Endometrial microvascular endothelial cells (primary cell): ENCODE results near the gene SGSM1. TPM values are rescaled to one million over a fixed set of nuclear protein-coding genes. Genes with fewer than 3 reads are reported as not detected.
"Not testable (repeated sequence)": the region's sequence is repeated elsewhere in the genome, so short reads cannot be mapped to it uniquely, and the experiment has no call there.

Experiments used
- in situ Hi-C: cut with HindIII; loops from 2 replicates; pipeline ENCODE4 v1.10.0; 2017; ENCODE audit warnings: low sequenced_read_pairs, low pct_unique_long_range_greater_than_20kb; ENCODE audit errors: inconsistent ontology term
- total RNA-seq: library from RNA; depleted of rRNA; stranded (reverse); fragments of >200 nt; gene quantifications from one replicate; pipeline ENCODE4 v1.2.3, GENCODE V29; 2015; ENCODE audit errors: inconsistent ontology term

SGSM1 gene
- total RNA-seq, 1 donor from 2014 or later, result not detected

DNA sequence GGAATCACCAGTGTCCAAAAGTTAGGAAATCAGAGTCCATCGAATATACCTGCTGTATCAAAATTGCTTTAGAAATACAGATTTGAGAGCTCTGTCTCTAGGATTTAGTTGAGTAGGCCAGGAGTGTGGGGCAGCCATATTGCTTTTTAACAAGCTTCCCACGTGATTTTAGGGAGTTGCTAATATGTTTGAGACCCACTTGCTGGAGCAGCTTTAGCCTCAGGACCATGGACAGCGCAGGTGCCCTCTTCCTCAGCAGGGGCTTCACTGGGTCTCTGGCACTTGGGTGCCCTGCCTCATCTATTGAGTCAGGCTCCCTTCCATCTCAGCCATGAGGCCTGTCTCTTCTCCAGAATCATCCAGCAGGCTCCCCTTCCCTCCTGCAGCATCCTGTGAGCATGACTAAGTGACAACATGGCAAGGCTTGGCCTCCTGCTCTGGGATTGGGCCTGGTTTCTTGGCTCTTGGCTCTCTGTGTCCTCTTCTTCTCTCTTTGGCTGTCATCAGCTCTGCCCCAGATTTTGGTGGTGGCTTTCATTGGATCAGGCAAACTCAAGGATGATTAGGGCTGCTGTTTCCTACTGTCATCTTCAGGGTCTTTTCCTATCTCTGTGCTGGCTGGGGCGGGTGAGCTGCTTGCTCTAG lies 70.0 kb downstream of the SGSM1 start:
- in situ Hi-C loops, result no loop called here

DNA sequence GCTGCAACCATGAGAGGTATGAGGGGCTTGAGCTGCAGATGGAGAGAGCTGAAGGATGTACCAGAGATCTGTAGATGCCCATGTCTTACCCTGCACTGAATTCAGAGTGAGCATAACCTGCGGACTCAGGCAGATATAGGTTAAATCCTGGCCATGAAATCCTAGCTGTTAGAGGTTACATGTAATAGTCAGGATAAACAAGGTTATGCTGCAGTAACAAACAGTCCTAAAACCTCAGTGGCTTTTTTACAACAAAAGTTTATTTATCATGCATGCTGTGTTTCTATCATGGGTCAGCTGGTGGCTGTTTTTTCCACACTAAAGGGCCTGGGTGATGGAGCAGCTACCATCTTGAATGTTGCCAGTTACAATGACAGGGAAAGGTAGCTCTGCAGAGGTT lies 70.7 kb downstream of the SGSM1 start:
- in situ Hi-C loops, result no loop called here

GRCh38 chr22:24878969-24879368 lies 73.0 kb downstream of the SGSM1 start:
- in situ Hi-C loops, result no loop called here

- in situ Hi-C loops, result no loop called here
Measured at GRCh38 chr22:24883432-24883831, 77.4 kb downstream of the SGSM1 start.

- in situ Hi-C loops, result no loop called here
Measured at GRCh38 chr22:24887260-24887659, 81.2 kb downstream of the SGSM1 start.

DNA sequence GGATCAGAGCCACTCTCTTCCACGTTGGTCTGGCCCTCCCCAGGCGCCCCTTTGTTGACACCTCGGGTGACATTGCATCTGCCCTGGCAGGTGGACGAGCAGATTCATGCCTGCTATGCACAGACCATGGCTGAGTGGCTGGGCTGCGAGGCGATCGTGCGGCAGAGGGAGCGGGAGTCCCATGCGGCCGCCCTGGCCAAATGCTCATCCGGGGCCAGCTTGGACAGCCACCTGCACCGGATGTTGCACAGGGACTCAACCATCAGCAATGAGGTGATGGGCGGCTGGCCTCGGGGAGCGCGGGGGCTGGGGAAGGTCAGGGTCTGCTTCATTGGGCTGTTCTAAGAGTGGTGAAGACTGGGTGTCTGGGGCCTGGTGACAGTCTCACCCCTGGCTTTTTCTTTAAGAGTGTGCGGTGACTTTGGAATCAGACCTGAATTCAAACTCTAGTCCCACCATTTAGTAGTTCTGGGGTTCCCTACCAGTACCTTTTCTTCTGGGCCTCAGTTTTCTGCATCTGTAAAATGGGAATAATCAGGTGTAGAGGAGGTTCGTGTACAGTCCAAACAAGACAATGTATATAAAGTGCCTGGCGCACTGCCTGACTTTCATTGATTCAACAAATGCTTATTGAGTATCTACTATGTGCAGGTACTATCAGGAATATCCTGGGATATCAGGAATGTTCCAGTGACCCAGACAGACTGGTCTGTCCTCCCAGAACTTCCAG lies 87.5 kb downstream of the SGSM1 start:
- in situ Hi-C loops, result no loop called here

GRCh38 chr22:24894220-24894975 lies 88.4 kb downstream of the SGSM1 start:
- in situ Hi-C loops, result no loop called here

GRCh38 chr22:24894998-24895397 lies 89.0 kb downstream of the SGSM1 start:
- in situ Hi-C loops, result no loop called here

DNA sequence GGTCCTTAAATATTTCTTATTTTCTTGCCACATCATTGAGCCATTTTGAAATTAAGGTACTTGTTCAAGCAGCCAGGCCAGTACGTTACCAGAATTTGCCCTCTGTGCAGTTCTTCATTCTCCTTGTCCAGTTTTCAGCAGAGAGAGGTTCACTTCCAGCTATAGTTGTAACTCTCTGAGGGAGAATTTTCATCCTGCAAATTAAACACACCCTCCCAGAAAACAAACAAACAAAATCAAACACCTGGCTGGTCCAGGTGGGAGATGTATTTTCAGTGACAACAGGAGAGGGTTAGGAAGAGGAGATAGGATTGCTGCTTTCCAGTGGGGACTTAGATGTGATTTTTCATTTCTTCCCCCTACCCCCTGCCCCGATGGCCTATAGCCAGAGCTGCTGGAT lies 95.4 kb downstream of the SGSM1 start:
- in situ Hi-C loops, result no loop called here

DNA sequence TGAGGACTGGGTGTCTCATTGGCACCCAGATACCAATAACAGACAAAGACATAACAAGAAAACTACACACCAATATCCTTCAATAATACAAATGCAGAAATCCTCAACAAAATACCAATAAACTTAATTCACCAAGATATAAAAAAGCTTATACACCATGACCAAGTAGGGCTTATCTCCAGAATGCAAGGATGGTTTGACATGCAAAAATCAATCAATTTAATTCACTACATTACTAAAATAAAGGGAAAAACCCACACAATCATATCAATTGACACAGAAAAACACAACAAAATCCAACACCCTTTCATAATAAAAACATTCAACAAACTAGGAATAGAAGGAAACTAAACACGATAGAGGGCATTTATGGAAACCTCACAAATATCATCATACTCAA lies 99.9 kb downstream of the SGSM1 start:
- in situ Hi-C loops, result no loop called here

DNA sequence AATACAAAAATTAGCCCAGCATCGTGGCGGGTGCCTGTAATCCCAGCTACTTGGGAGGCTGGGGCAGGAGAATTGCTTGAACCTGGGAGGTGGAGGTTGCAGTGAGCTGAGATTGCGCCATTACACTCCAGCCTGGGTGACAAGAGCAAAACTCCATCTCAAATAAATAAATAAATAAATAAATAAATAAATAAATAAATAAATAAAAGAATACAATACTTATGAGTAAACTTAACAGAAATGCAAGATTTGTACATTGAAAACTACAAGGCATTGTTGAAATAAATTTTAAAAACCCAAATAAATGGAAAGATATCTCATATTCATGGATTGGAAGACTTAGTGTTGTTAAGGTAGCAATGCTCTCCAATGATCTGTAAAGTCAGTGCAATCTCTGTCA lies 101.1 kb downstream of the SGSM1 start:
- in situ Hi-C loops, result not testable (repeated sequence)

- in situ Hi-C loops, result no loop called here
Measured at GRCh38 chr22:24920029-24920428, 114.0 kb downstream of the SGSM1 start.

DNA sequence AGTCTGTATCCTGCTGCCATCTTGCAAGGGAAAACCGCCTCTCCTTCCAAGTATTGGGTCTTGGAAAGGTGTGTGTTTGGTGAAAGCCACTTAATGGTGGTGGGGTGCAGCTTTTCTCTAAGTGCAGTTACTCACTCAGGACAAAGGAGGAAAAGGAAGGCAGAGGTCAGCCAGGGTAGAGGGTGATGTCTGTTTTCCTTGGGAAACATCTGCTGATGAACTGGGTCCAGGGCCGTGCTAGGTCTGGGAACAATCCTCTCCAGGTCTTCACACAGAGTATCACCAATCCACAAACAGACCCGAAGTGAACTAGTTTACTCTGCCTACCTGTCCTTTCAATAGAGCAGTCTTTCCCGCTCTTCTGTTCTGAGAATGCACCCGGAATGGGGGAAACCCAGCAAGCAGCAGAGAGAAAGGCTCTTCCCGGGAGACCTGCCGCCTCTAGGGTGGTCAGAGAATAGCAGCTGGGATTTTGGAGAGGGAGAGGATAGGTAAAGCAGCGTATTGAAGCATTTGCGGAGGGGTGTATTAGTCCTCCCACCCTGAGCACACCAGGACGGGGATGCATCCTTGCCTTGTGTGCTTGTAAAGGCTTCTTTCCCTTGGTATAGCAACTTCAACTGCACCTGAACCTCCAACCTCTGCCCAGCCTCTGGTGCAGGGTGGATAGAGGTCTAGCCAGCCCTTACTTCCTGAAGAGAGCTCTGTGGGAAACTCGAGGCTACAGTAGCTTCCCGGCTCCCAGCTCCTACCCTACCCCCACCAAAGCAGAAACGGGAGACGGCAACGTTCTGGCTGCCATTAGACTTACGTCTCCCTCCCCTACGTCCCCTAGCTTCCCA lies 119.8 kb downstream of the SGSM1 start:
- in situ Hi-C loops, result no loop called here

- in situ Hi-C loops, result no loop called here
Measured at GRCh38 chr22:24926428-24926725, 120.4 kb downstream of the SGSM1 start.

DNA sequence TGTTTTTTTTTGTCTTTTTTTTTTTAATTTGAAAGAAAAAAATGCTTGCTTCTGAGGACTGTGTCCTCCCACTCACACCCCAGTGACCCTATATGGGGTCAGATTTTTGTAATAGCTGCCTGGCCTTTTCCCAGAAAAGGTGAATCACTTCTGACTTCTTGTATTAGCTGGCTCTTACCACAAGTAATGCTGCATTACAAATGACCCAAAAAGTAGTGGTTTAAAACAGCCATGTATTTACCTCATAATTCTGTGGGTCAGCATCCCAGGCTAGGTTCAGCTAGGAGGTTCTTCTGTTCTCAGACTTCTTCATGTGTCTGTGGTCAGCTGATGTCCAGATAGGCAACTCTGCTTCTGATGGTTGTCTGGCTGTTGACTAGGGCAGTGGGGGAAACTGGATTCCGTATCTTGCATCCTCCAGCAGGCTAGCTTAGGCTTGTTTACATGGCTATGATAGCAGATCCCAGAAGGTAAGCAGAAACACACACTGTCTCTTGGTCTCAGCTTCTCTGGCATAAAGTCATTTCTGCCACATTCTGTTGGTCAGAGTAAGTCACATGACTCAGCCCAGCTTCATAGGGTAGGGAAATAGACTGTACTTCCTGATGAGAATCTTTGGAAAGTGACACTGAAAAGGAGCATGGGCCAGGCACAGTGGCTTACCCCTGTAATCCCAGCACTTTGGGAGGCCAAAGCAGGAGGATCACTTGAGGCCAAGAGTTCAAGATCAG lies 121.0 kb downstream of the SGSM1 start:
- in situ Hi-C loops, result no loop called here

- in situ Hi-C loops, result no loop called here
Measured at GRCh38 chr22:24928322-24928721, 122.3 kb downstream of the SGSM1 start.

DNA sequence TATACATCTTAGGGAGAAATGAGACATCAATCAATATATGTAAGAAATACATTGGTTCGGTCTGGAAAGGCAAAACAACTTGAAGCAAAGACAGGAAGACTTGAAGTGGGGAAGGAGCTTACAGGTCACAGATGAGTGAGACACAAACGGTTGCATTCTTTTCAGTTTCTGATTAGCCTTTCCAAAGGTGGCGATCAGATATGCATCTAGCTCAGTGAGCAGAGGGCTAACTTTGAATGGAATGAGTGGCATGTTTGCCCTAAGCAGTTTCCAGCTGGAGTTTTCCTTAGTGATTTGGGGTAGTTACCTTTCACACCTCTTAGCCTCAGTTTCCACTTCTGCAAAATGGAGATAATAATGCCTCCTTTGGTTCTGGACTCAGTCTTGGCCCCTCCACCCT lies 124.7 kb downstream of the SGSM1 start:
- in situ Hi-C loops, result no loop called here

- in situ Hi-C loops, result no loop called here
Measured at GRCh38 chr22:24935771-24936483, 129.9 kb downstream of the SGSM1 start.
